GM13977 (cell line): ENCODE results near the gene GIMAP1.

Experiments
- DNase-seq: peaks from one replicate; pipeline ENCODE4 v3.0.0; 2012; ENCODE audit warnings: low spot score
- CTCF ChIP-seq: IDR thresholded peaks from 2 replicates; pipeline ENCODE4 v1.5.1; 2012; ENCODE audit warnings: mild to moderate bottlenecking, control low read depth; ENCODE audit not compliant: insufficient read depth; ENCODE audit errors: extremely low read depth, missing control alignments
- in situ Hi-C: fragments of 300-500 bp; cut with MboI; formaldehyde crosslinking; loops from one replicate; pipeline ENCODE4 v1.12.0; 2022; ENCODE audit warnings: low sequenced_read_pairs, low pct_unique_long_range_greater_than_20kb, mixed read lengths, inconsistent platforms; ENCODE audit not compliant: unreplicated experiment

GIMAP1 gene

GRCh38 chr7:150745876-150746275, 29.5 kb downstream of the GIMAP1 start:
- in situ Hi-C loops = no loop called here
- TF ChIP-seq CTCF = no peak
- DNase-seq = no peak

- DNase-seq = no peak
- in situ Hi-C loops = no loop called here
- TF ChIP-seq CTCF = no peak
These were observed 30.5 kb downstream of the GIMAP1 start for GRCh38 chr7:150746921-150747320.

GRCh38 chr7:150748376-150748775, 32.0 kb downstream of the GIMAP1 start:
- no peak for DNase-seq
- no peak for TF ChIP-seq CTCF
- in situ Hi-C loops = no loop called here

GRCh38 chr7:150751702-150752101, 35.3 kb downstream of the GIMAP1 start:
- DNase-seq = no peak
- in situ Hi-C loops = loop anchor here (10.0 kb wide), 1 partner anchor 307 kb away; no protein-coding TSS in a partner anchor
- TF ChIP-seq CTCF = no peak

- no peak for TF ChIP-seq CTCF
- DNase-seq = no peak
- in situ Hi-C loops = loop anchor here (10.0 kb wide), 1 partner anchor 308 kb away; no protein-coding TSS in a partner anchor
These were observed 36.8 kb downstream of the GIMAP1 start for GRCh38 chr7:150753239-150753638.

GRCh38 chr7:150753826-150754603, 37.6 kb downstream of the GIMAP1 start:
- peak; percentile 52 for DNase-seq
- in situ Hi-C loops = loop anchor here (10.0 kb wide), 1 partner anchor 309 kb away; no protein-coding TSS in a partner anchor
- peak; percentile 42 for TF ChIP-seq CTCF
